Loucy (cell line): ENCODE measurements around the gene ERICH6.

Source experiments
- EZH2phosphoT487 ChIP-seq: fragments of 200-600 bp; IDR thresholded peaks from 2 replicates; pipeline ENCODE4 v1.6.1; 2018; ENCODE audit warnings: antibody characterized with exemption, mild to moderate bottlenecking, moderate library complexity, borderline replicate concordance
- TF ChIP-seq, protein P1 (sequence below): fragments of 200-600 bp; sonication (generic); conservative IDR thresholded peaks from 2 replicates; pipeline ENCODE4 v1.5.1; 2014; ENCODE audit warnings: mild to moderate bottlenecking, antibody characterized with exemption, low read length

- TF ChIP-seq, protein P1, sequence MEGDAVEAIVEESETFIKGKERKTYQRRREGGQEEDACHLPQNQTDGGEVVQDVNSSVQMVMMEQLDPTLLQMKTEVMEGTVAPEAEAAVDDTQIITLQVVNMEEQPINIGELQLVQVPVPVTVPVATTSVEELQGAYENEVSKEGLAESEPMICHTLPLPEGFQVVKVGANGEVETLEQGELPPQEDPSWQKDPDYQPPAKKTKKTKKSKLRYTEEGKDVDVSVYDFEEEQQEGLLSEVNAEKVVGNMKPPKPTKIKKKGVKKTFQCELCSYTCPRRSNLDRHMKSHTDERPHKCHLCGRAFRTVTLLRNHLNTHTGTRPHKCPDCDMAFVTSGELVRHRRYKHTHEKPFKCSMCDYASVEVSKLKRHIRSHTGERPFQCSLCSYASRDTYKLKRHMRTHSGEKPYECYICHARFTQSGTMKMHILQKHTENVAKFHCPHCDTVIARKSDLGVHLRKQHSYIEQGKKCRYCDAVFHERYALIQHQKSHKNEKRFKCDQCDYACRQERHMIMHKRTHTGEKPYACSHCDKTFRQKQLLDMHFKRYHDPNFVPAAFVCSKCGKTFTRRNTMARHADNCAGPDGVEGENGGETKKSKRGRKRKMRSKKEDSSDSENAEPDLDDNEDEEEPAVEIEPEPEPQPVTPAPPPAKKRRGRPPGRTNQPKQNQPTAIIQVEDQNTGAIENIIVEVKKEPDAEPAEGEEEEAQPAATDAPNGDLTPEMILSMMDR, result no peak
- no peak for TF ChIP-seq EZH2phosphoT487
Observed at GRCh38 chr3:150742679-150743078, 39.0 kb upstream of the ERICH6 start.
